Activated naive CD4-positive, alpha-beta T cell treated with anti-CD3 and anti-CD28 coated beads, Interleukin-2, amount 10 ng/mL, durations not matched to agents 7 days and 5 days (primary cell): Measurements from ENCODE around the gene DDX39A.
A peak's percentile ranks its signal among the peaks of the same experiment; 100 is the strongest.

Experiments used
- CTCF ChIA-PET: fragments of 350-600 bp; sonication (Branson Sonifier 250); formaldehyde crosslinking; loops from one replicate; lab custom pipeline; 2021; ENCODE audit warnings: antibody characterized with exemption; lab: Charles Lee
- DNase-seq: peaks from one replicate; pipeline ENCODE4 v3.0.0-alpha.2; 2020
- H3K27ac Mint-ChIP-seq: one replicate; pipeline ENCODE4 v1.8.0; 2021; ENCODE audit warnings: mild to moderate bottlenecking, moderate library complexity, mixed read lengths
- H3K27me3 Mint-ChIP-seq: one replicate; pipeline ENCODE4 v1.8.0; 2021; ENCODE audit warnings: mild to moderate bottlenecking, mixed read lengths
- H3K36me3 Mint-ChIP-seq: one replicate; pipeline ENCODE4 v1.8.0; 2021; ENCODE audit warnings: mixed read lengths
- H3K4me1 Mint-ChIP-seq: one replicate; pipeline ENCODE4 v1.8.0; 2021; ENCODE audit warnings: mixed read lengths
- H3K4me3 Mint-ChIP-seq: one replicate; pipeline ENCODE4 v1.8.0; 2021; ENCODE audit warnings: mild to moderate bottlenecking, moderate library complexity, mixed read lengths
- H3K9me3 Mint-ChIP-seq: one replicate; pipeline ENCODE4 v1.8.0; 2021; ENCODE audit warnings: mixed read lengths

The DDX39A gene

GRCh38 chr19:14442891-14443631 is 23.9 kb upstream of the DDX39A start:
- Mint-ChIP-seq H3K27me3 (no peaks in the 10 kb centered on the region), H3K4me3 (no peak overlapping the region), H3K27ac (peak overlapping the region; percentile 58), H3K9me3 (no peaks in the 10 kb centered on the region), H3K4me1 (peaks cover 42% of the 10 kb centered on the region), H3K36me3 (peaks cover 56% of the 10 kb centered on the region)
- CTCF ChIA-PET: no interaction called here
- DNase-seq: no peak

- H3K9me3 Mint-ChIP-seq: no peaks in the 10 kb centered on the region
- DNase-seq: no peak
- peaks cover 47% of the 10 kb centered on the region for H3K4me1 Mint-ChIP-seq
- H3K4me3 Mint-ChIP-seq: peak overlapping the region; percentile 95
- CTCF ChIA-PET: no interaction called here
- H3K27me3 Mint-ChIP-seq: no peaks in the 10 kb centered on the region
- H3K27ac Mint-ChIP-seq: peak overlapping the region; percentile 80
- peaks cover 48% of the 10 kb centered on the region for H3K36me3 Mint-ChIP-seq
Observed at GRCh38 chr19:14441041-14441938, 22.1 kb upstream of the DDX39A start.

GRCh38 chr19:14440049-14440448 is 20.9 kb upstream of the DDX39A start:
- Mint-ChIP-seq H3K27ac (peak overlapping the region; percentile 89), H3K27me3 (no peaks in the 10 kb centered on the region), H3K9me3 (no peaks in the 10 kb centered on the region), H3K36me3 (peaks cover 45% of the 10 kb centered on the region), H3K4me1 (peaks cover 51% of the 10 kb centered on the region), H3K4me3 (peak overlapping the region; percentile 95)
- peak; percentile 90 for DNase-seq
- CTCF ChIA-PET: interaction anchor here (1.0 kb wide), 1 partner anchor 33 kb away, joined by 4 read pairs; no protein-coding TSS in a partner anchor

- CTCF ChIA-PET: interaction anchor here (1.2 to 1.4 kb wide), 2 partner anchors 10 to 33 kb away, joined by 3 read pairs; no protein-coding TSS in a partner anchor
- Mint-ChIP-seq H3K27ac (peak overlapping the region; percentile 89), H3K27me3 (no peaks in the 10 kb centered on the region), H3K9me3 (no peaks in the 10 kb centered on the region), H3K36me3 (peaks cover 39% of the 10 kb centered on the region), H3K4me1 (peaks cover 59% of the 10 kb centered on the region), H3K4me3 (peak overlapping the region; percentile 95)
- DNase-seq: no peak
Observed at GRCh38 chr19:14439014-14439413, 19.9 kb upstream of the DDX39A start.

- peak overlapping the region; percentile 45 for H3K27ac Mint-ChIP-seq
- H3K9me3 Mint-ChIP-seq: no peaks in the 10 kb centered on the region
- H3K4me1 Mint-ChIP-seq: peaks cover 61% of the 10 kb centered on the region
- H3K36me3 Mint-ChIP-seq: peaks cover 27% of the 10 kb centered on the region
- H3K4me3 Mint-ChIP-seq: no peak overlapping the region
- DNase-seq: no peak
- CTCF ChIA-PET: interaction anchor here (1.2 to 1.4 kb wide), 2 partner anchors 9 to 35 kb away, joined by 3 read pairs; no protein-coding TSS in a partner anchor
- no peaks in the 10 kb centered on the region for H3K27me3 Mint-ChIP-seq
Observed at GRCh38 chr19:14437578-14438140, 18.5 kb upstream of the DDX39A start.

- Mint-ChIP-seq H3K4me3 (peak overlapping the region; percentile 79), H3K27ac (no peak overlapping the region), H3K9me3 (no peaks in the 10 kb centered on the region), H3K27me3 (peaks cover 17% of the 10 kb centered on the region), H3K4me1 (peaks cover 63% of the 10 kb centered on the region), H3K36me3 (peaks cover 15% of the 10 kb centered on the region)
- CTCF ChIA-PET: interaction anchor here (1.5 kb wide), 1 partner anchor 45 kb away, joined by 3 read pairs; no protein-coding TSS in a partner anchor
- no peak for DNase-seq
Observed at GRCh38 chr19:14435320-14436050, 16.3 kb upstream of the DDX39A start.

GRCh38 chr19:14434543-14435319 is 15.6 kb upstream of the DDX39A start:
- Mint-ChIP-seq H3K27ac (peak overlapping the region; percentile 83), H3K4me3 (peak overlapping the region; percentile 79), H3K27me3 (peaks cover 24% of the 10 kb centered on the region), H3K9me3 (no peaks in the 10 kb centered on the region), H3K36me3 (peaks cover 8% of the 10 kb centered on the region), H3K4me1 (peaks cover 58% of the 10 kb centered on the region)
- peak; percentile 41 for DNase-seq
- CTCF ChIA-PET: interaction anchor here (1.2 to 1.5 kb wide), 2 partner anchors 40 to 46 kb away, joined by 3 to 5 read pairs; partner anchors contain the start of gene PTGER1

GRCh38 chr19:14433554-14434501 is 14.7 kb upstream of the DDX39A start:
- DNase-seq: peak; percentile 58

GRCh38 chr19:14432791-14433553 is 13.8 kb upstream of the DDX39A start, which contains the start of gene PKN1:
Gene PKN1 (plus strand): TSS chr19:14433306. CDS start chr19:14433522, 216 bp downstream.
- Mint-ChIP-seq H3K36me3 (peaks cover 8% of the 10 kb centered on the region), H3K27ac (peak within 1 kb of the TSS; percentile 84), H3K4me1 (peaks cover 43% of the 10 kb centered on the region), H3K27me3 (peaks cover 36% of the 10 kb centered on the region), H3K9me3 (no peaks in the 10 kb centered on the region), H3K4me3 (peak within 1 kb of the TSS; percentile 79)
- peak; percentile 69 for DNase-seq
- CTCF ChIA-PET: interaction anchor here (0.6 to 3.7 kb wide), 9 partner anchors 9 to 51 kb away, joined by 3 to 31 read pairs (median 8); no protein-coding TSS in a partner anchor

More at GRCh38 chr19:14433554-14434501, 14.7 kb upstream of the DDX39A start:
- H3K4me1 Mint-ChIP-seq: peaks cover 49% of the 10 kb centered on the region
- H3K9me3 Mint-ChIP-seq: no peaks in the 10 kb centered on the region
- peak overlapping the region; percentile 79 for H3K4me3 Mint-ChIP-seq
- peak overlapping the region; percentile 74 for H3K27ac Mint-ChIP-seq
- H3K36me3 Mint-ChIP-seq: peaks cover 8% of the 10 kb centered on the region
- H3K27me3 Mint-ChIP-seq: peaks cover 33% of the 10 kb centered on the region
- CTCF ChIA-PET: interaction anchor here (0.7 to 1.2 kb wide), 4 partner anchors 9 to 46 kb away, joined by 3 to 5 read pairs (median 4); partner anchors contain the start of gene PTGER1

GRCh38 chr19:14430712-14431111 is 11.6 kb upstream of the DDX39A start:
- H3K4me3 Mint-ChIP-seq: peak overlapping the region; percentile 2
- no peak for DNase-seq
- no peaks in the 10 kb centered on the region for H3K9me3 Mint-ChIP-seq
- H3K4me1 Mint-ChIP-seq: peaks cover 38% of the 10 kb centered on the region
- CTCF ChIA-PET: interaction anchor here (0.7 to 3.7 kb wide), 5 partner anchors 11 to 73 kb away, joined by 3 to 31 read pairs (median 8); partner anchors contain the start of gene DDX39A
- H3K36me3 Mint-ChIP-seq: peaks cover 6% of the 10 kb centered on the region
- H3K27me3 Mint-ChIP-seq: peaks cover 42% of the 10 kb centered on the region
- peak overlapping the region; percentile 34 for H3K27ac Mint-ChIP-seq

- CTCF ChIA-PET: interaction anchor here (0.9 to 1.4 kb wide), 7 partner anchors 9 to 77 kb away, joined by 3 to 6 read pairs (median 3); no protein-coding TSS in a partner anchor
- DNase-seq: no peak
- H3K36me3 Mint-ChIP-seq: no peaks in the 10 kb centered on the region
- peaks cover 42% of the 10 kb centered on the region for H3K27me3 Mint-ChIP-seq
- no peaks in the 10 kb centered on the region for H3K9me3 Mint-ChIP-seq
- H3K4me3 Mint-ChIP-seq: no peak overlapping the region
- H3K4me1 Mint-ChIP-seq: peaks cover 23% of the 10 kb centered on the region
- H3K27ac Mint-ChIP-seq: no peak overlapping the region
Observed at GRCh38 chr19:14428882-14429416, 9.8 kb upstream of the DDX39A start.
